ENCODE data around the gene CENPA. TPM values are rescaled to one million over a fixed set of nuclear protein-coding genes. Genes with fewer than 3 reads are reported as not detected.

CENPA gene
- total RNA-seq, 4 donors from 2014 or later = 0.22 TPM; not detected in 3

DNA sequence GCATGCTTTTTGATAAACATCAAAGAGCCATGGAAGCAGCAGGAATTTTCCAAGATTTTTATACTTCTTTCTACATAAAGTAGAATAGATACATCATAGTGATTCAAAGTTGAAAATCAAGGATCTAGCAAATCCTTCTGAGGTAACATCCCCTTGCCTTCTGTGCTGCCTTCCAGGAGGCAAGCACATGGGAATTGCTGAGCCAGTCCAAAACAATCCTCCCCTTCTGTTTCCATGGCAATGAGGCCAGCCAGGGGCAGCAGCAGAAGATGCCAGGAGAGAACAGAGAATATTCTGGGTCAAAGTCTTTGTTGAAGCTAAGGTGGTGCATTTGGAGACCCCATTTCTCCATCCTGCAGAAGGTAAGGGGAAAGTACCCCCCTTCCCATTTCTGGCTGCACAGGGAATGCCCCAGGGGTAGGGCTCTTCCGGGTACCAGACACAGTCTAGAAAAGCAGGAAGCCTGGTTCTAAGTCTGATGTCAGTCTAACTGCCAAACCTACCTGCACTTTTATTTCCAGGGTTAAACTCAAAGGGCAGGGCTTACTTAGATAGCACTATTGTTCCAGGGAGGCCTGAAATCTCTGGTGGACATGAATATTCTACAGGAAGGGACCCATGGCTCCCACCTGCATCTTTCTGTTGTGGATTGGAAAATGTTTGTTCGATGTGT lies 22.1 kb downstream of the CENPA start:
- ATAC-seq = no peak
- no peak overlapping the region for H3K4me3 ChIP-seq
- H3K4me1 ChIP-seq = no peaks in the 10 kb centered on the region
- in situ Hi-C loops (cut with MboI; ENCODE audit: low sequenced_read_pairs in 4 of 4) (no loop called here), intact Hi-C loops (cut with DNase I; ENCODE audit: low total_unique reads) (no loop called here)
- H3K9me3 ChIP-seq = no peaks in the 10 kb centered on the region
- TF ChIP-seq, protein P1, sequence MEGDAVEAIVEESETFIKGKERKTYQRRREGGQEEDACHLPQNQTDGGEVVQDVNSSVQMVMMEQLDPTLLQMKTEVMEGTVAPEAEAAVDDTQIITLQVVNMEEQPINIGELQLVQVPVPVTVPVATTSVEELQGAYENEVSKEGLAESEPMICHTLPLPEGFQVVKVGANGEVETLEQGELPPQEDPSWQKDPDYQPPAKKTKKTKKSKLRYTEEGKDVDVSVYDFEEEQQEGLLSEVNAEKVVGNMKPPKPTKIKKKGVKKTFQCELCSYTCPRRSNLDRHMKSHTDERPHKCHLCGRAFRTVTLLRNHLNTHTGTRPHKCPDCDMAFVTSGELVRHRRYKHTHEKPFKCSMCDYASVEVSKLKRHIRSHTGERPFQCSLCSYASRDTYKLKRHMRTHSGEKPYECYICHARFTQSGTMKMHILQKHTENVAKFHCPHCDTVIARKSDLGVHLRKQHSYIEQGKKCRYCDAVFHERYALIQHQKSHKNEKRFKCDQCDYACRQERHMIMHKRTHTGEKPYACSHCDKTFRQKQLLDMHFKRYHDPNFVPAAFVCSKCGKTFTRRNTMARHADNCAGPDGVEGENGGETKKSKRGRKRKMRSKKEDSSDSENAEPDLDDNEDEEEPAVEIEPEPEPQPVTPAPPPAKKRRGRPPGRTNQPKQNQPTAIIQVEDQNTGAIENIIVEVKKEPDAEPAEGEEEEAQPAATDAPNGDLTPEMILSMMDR (IDR thresholded peaks at IDR 0.05 in 4 of 5, conservative IDR thresholded peaks at IDR 0.05 in 1 of 5) = no peak
- TF ChIP-seq POLR2A (IDR thresholded peaks at IDR 0.05) = no peak
- no peak overlapping the region for H3K27ac ChIP-seq
- DNase-seq = no peak
- no peaks in the 10 kb centered on the region for H3K27me3 ChIP-seq
- no peaks in the 10 kb centered on the region for H3K36me3 ChIP-seq

DNA sequence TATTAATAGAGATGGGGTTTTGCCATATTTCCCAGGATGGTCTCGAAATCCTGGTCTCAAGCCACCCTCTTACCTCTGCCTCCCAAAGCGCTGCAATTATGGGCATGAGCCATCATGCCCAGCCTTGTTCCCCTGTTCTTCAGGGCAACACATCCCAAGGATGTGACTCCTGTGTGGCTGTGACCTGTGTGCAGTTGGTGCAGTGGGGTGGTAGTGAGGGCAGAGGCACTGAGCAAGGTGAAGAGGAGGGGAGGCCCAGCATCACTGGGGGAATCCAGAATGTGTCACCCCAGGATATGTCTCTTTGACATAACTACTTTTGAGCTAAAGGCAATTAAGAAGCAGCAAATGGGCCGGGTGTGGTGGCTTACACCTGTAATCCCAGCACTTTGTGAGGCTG lies 23.4 kb downstream of the CENPA start:
- in situ Hi-C loops (cut with MboI; ENCODE audit: low sequenced_read_pairs in 4 of 4) (no loop called here), intact Hi-C loops (cut with DNase I; ENCODE audit: low total_unique reads) (no loop called here)
- Histone ChIP-seq H3K4me1 (no peaks in the 10 kb centered on the region), H3K27ac (no peak overlapping the region), H3K9me3 (no peaks in the 10 kb centered on the region), H3K27me3 (no peaks in the 10 kb centered on the region), H3K4me3 (no peak overlapping the region), H3K36me3 (no peaks in the 10 kb centered on the region)
- no peak for DNase-seq
- ATAC-seq = no peak
- no peak for TF ChIP-seq POLR2A (IDR thresholded peaks at IDR 0.05)
- TF ChIP-seq, protein P1 (IDR thresholded peaks at IDR 0.05 in 4 of 5, conservative IDR thresholded peaks at IDR 0.05 in 1 of 5) = no peak

DNA sequence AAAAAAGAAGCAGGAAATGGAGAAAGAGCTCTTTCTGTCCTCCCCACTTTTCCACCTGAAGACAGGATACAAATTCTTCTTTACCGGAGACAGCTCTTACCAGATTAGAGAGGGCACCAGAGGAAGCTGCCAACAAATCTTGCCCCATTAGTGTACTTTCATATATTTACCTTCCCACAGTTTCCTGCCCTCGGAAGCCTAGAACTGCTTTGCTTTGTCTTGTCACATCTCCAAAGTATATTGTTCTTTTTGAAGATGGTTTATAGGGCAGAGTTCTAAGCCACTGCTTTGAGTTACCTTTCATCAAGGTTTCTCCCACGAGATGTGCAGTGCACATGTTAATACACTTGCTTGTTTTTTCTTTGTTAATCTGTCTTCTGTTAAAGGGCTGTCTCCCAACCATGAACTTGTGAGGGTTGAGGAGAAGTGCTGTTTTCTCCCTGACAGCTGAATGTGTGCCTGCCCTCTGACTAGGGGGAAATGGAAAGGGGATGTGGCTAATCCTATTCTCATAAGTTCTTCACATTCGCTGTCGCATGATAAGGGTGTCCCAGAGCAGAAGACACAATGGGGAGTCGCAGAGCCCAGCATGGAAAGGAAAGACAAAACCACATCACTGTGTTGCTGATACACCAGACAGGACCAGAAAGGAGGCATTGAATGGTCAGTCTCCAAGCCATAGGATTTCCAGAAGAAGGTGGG lies 24.2 kb downstream of the CENPA start:
- no peak for ATAC-seq
- no peaks in the 10 kb centered on the region for H3K9me3 ChIP-seq
- no peak overlapping the region for H3K27ac ChIP-seq
- in situ Hi-C loops (cut with MboI; ENCODE audit: low sequenced_read_pairs in 4 of 4) = no loop called here
- H3K27me3 ChIP-seq = no peaks in the 10 kb centered on the region
- TF ChIP-seq, protein P1 (IDR thresholded peaks at IDR 0.05 in 4 of 5, conservative IDR thresholded peaks at IDR 0.05 in 1 of 5) = no peak
- TF ChIP-seq POLR2A (IDR thresholded peaks at IDR 0.05) = no peak
- intact Hi-C loops (cut with DNase I; ENCODE audit: low total_unique reads) = no loop called here
- no peak for DNase-seq
- no peaks in the 10 kb centered on the region for H3K36me3 ChIP-seq
- no peak overlapping the region for H3K4me3 ChIP-seq
- no peaks in the 10 kb centered on the region for H3K4me1 ChIP-seq

DNA sequence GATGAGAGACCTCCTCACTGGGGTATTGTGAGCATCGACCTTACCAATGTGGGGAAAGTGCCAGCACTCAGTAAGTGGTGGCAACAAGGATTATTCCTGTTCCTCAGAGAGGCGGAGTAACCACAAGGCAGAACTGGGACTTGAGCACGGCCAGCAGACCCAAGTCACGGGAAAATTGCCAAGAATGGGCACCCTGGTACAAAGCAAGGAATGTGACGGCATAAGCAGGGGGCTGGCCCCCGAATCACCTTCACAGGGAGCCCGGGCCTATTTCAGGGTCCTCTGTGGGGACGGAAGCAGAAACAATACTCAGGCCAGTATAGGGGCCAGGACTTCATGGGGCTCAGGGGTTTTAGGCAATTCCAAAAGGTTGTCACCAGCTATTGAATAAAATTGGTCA lies 25.4 kb downstream of the CENPA start:
- in situ Hi-C loops (cut with MboI; ENCODE audit: low sequenced_read_pairs in 4 of 4) = no loop called here

More for the DNA sequence above, 25.4 kb downstream of the CENPA start:
- Histone ChIP-seq H3K27me3 (peaks cover 0 to 6% (median 0%) of the 10 kb centered on the region in 3 donors), H3K36me3 (no peaks in the 10 kb centered on the region), H3K4me1 (no peaks in the 10 kb centered on the region), H3K27ac (no peak overlapping the region), H3K4me3 (no peak overlapping the region), H3K9me3 (no peaks in the 10 kb centered on the region)
- TF ChIP-seq, protein P1 (IDR thresholded peaks at IDR 0.05 in 4 of 5, conservative IDR thresholded peaks at IDR 0.05 in 1 of 5) = no peak
- TF ChIP-seq POLR2A (IDR thresholded peaks at IDR 0.05) = no peak
- no peak for ATAC-seq
- intact Hi-C loops (cut with DNase I; ENCODE audit: low total_unique reads) = no loop called here
- no peak for DNase-seq
